Caco-2 (cell line): ENCODE measurements around the gene PRKAG2. TPM values are rescaled to one million over a fixed set of nuclear protein-coding genes. Genes with fewer than 3 reads are reported as not detected.

Source experiments
- BruUV-seq: library from RNA; stranded (reverse); fragments of 400-500 nt; replicated peaks from 2 replicates; lab custom pipeline; 2021; lab: Mats Ljungman, UMichigan
- CTCF ChIA-PET: fragments of 300-600 bp; sonication (Branson Sonifier 250); formaldehyde crosslinking; loops from one replicate; lab custom pipeline; 2022; ENCODE audit warnings: antibody characterized with exemption; lab: Charles Lee
- POLR2A ChIA-PET: fragments of 300-600 bp; sonication (Branson Sonifier 250); formaldehyde crosslinking; loops from one replicate; lab custom pipeline; 2022; ENCODE audit warnings: antibody characterized with exemption; lab: Charles Lee
- DNase-seq, 2 experiments: peaks; one replicate each; pipeline versions ENCODE4 v3.0.0 to v3.0.0-alpha.2; 2020 to 2022
- H3K27me3 ChIP-seq: replicated peaks from 2 replicates; pipeline ENCODE4 v1.6.0; 2011; ENCODE audit warnings: low read length; ENCODE audit not compliant: control insufficient read depth, insufficient read depth
- H3K36me3 ChIP-seq: 2 replicates; pipeline ENCODE4 v1.5.1; 2011; ENCODE audit warnings: low read length; ENCODE audit not compliant: control insufficient read depth, insufficient read depth
- H3K4me1 ChIP-seq: fragments of 250-450 bp; sonication (Bioruptor Pico); 2 replicates; pipeline ENCODE4 v1.5.1; 2020; ENCODE audit warnings: mild to moderate bottlenecking
- H3K4me3 ChIP-seq: 2 replicates; pipeline ENCODE4 v1.5.1; 2011; ENCODE audit warnings: low read depth, mild to moderate bottlenecking, control low read depth, low read length
- H3K9me3 ChIP-seq: fragments of 250-450 bp; sonication (Bioruptor Pico); 2 replicates; pipeline ENCODE4 v1.5.1; 2020; ENCODE audit warnings: mild to moderate bottlenecking, moderate library complexity
- H3K27ac Mint-ChIP-seq: one replicate; pipeline ENCODE4 v1.8.0; 2022; ENCODE audit warnings: mixed read lengths; ENCODE audit not compliant: unreplicated experiment
- H3K27me3 Mint-ChIP-seq: one replicate; pipeline ENCODE4 v1.8.0; 2022; ENCODE audit warnings: mixed read lengths; ENCODE audit not compliant: insufficient read depth, unreplicated experiment
- H3K36me3 Mint-ChIP-seq: one replicate; pipeline ENCODE4 v1.8.0; 2022; ENCODE audit warnings: mild to moderate bottlenecking, mixed read lengths; ENCODE audit not compliant: insufficient read depth, unreplicated experiment
- H3K4me1 Mint-ChIP-seq: one replicate; pipeline ENCODE4 v1.8.0; 2022; ENCODE audit warnings: low read depth, mixed read lengths; ENCODE audit not compliant: unreplicated experiment
- H3K4me3 Mint-ChIP-seq: one replicate; pipeline ENCODE4 v1.8.0; 2022; ENCODE audit warnings: mild to moderate bottlenecking, moderate library complexity, mixed read lengths; ENCODE audit not compliant: unreplicated experiment
- H3K9me3 Mint-ChIP-seq: one replicate; pipeline ENCODE4 v1.8.0; 2022; ENCODE audit warnings: mixed read lengths; ENCODE audit not compliant: unreplicated experiment
- CTCF ChIP-seq, 2 experiments: fragments of 200-600 bp in 1 of 2; IDR thresholded peaks; 1 replicate in 1 of 2; 2 replicates in 1 of 2; pipeline versions ENCODE4 v1.5.1 to v1.8.0; 2011 to 2022; ENCODE audit warnings: antibody characterized with exemption in 1 of 2, control low read depth in 1 of 2, inconsistent platforms in 1 of 2, low read depth in 1 of 2, low read length in 1 of 2, mild to moderate bottlenecking in 1 of 2, moderate library complexity in 1 of 2; ENCODE audit not compliant: insufficient read depth in 1 of 2, severe bottlenecking in 1 of 2, unreplicated experiment in 1 of 2
- intact Hi-C: fragments of 100-400 bp; cut with micrococcal nuclease; formaldehyde crosslinking; loops from one replicate; pipeline ENCODE4 v1.10.0; 2022; ENCODE audit not compliant: unreplicated experiment
- total RNA-seq: library from RNA; stranded (reverse); gene quantifications from 2 replicates; pipeline ENCODE4 v1.2.3, GENCODE V29; 2022

PRKAG2 gene
- total RNA-seq, 1 experiment from 2014 or later: 15.9 TPM

- no peaks in the 10 kb centered on the region for H3K4me1 ChIP-seq
- no TSS peak for BruUV-seq
- no peak overlapping the region for H3K4me3 Mint-ChIP-seq
- no peaks in the 10 kb centered on the region for H3K27me3 ChIP-seq
- no peaks in the 10 kb centered on the region for H3K9me3 Mint-ChIP-seq
- intact Hi-C loops: no loop called here
- ChIA-PET CTCF (no interaction called here), POLR2A (no interaction called here)
- H3K27me3 Mint-ChIP-seq: no peaks in the 10 kb centered on the region
- no peaks in the 10 kb centered on the region for H3K9me3 ChIP-seq
- no peak for TF ChIP-seq CTCF (IDR thresholded peaks at IDR 0.05; ENCODE audit: insufficient read depth in 1 of 2, low read depth in 1 of 2, low read length in 1 of 2, severe bottlenecking in 1 of 2, unreplicated experiment in 1 of 2)
- no peak for DNase-seq
- H3K36me3 ChIP-seq: no peaks in the 10 kb centered on the region
- H3K4me1 Mint-ChIP-seq: no peaks in the 10 kb centered on the region
- H3K27ac Mint-ChIP-seq: no peak overlapping the region
- no peak overlapping the region for H3K4me3 ChIP-seq
- peaks cover 7% of the 10 kb centered on the region for H3K36me3 Mint-ChIP-seq
Measured at GRCh38 chr7:151833691-151834090, 43.2 kb downstream of the PRKAG2 start.

- no peaks in the 10 kb centered on the region for H3K4me1 Mint-ChIP-seq
- intact Hi-C loops: no loop called here
- H3K36me3 ChIP-seq: no peaks in the 10 kb centered on the region
- H3K27ac Mint-ChIP-seq: no peak overlapping the region
- no peak for DNase-seq
- no peaks in the 10 kb centered on the region for H3K27me3 Mint-ChIP-seq
- no peaks in the 10 kb centered on the region for H3K27me3 ChIP-seq
- H3K4me3 Mint-ChIP-seq: no peak overlapping the region
- BruUV-seq: no TSS peak
- no peaks in the 10 kb centered on the region for H3K9me3 Mint-ChIP-seq
- no peak overlapping the region for H3K4me3 ChIP-seq
- POLR2A ChIA-PET: no interaction called here
- no peaks in the 10 kb centered on the region for H3K4me1 ChIP-seq
- CTCF ChIA-PET: no interaction called here
- no peaks in the 10 kb centered on the region for H3K9me3 ChIP-seq
- peaks cover 7% of the 10 kb centered on the region for H3K36me3 Mint-ChIP-seq
- no peak for TF ChIP-seq CTCF (IDR thresholded peaks at IDR 0.05; ENCODE audit: insufficient read depth in 1 of 2, low read depth in 1 of 2, low read length in 1 of 2, severe bottlenecking in 1 of 2, unreplicated experiment in 1 of 2)
Measured at GRCh38 chr7:151833213-151833651, 43.7 kb downstream of the PRKAG2 start.

GRCh38 chr7:151832656-151833055 is 44.3 kb downstream of the PRKAG2 start:
- no peaks in the 10 kb centered on the region for H3K27me3 Mint-ChIP-seq
- Histone ChIP-seq H3K27me3 (no peaks in the 10 kb centered on the region), H3K4me1 (no peaks in the 10 kb centered on the region), H3K9me3 (no peaks in the 10 kb centered on the region), H3K4me3 (no peak overlapping the region), H3K36me3 (no peaks in the 10 kb centered on the region)
- ChIA-PET POLR2A (no interaction called here), CTCF (no interaction called here)
- TF ChIP-seq CTCF (IDR thresholded peaks at IDR 0.05; ENCODE audit: insufficient read depth in 1 of 2, low read depth in 1 of 2, low read length in 1 of 2, severe bottlenecking in 1 of 2, unreplicated experiment in 1 of 2): no peak
- H3K9me3 Mint-ChIP-seq: no peaks in the 10 kb centered on the region
- DNase-seq: no peak
- no TSS peak for BruUV-seq
- peaks cover 7% of the 10 kb centered on the region for H3K36me3 Mint-ChIP-seq
- no peak overlapping the region for H3K4me3 Mint-ChIP-seq
- H3K27ac Mint-ChIP-seq: no peak overlapping the region
- intact Hi-C loops: no loop called here
- no peaks in the 10 kb centered on the region for H3K4me1 Mint-ChIP-seq
